AG10803 (cell line): ENCODE measurements around the gene ADARB2.
"Not testable (repeated sequence)": the region's sequence is repeated elsewhere in the genome, so short reads cannot be mapped to it uniquely, and the experiment has no call there.

Experiments used
- DNase-seq: peaks from one replicate; pipeline ENCODE4 v3.0.0; 2010; ENCODE audit warnings: low read depth
- H3K4me3 ChIP-seq: 2 replicates; pipeline ENCODE4 v1.5.1; 2011; ENCODE audit warnings: mild to moderate bottlenecking, low read length, control low read depth
- CTCF ChIP-seq: conservative IDR thresholded peaks from 2 replicates; pipeline ENCODE4 v1.5.1; 2011; ENCODE audit warnings: mild to moderate bottlenecking, low read length, control low read depth, inconsistent platforms

Gene ADARB2

GRCh38 chr10:1347962-1348772 lies 389.2 kb downstream of the ADARB2 start:
- DNase-seq = no peak
- no peak overlapping the region for H3K4me3 ChIP-seq
- no peak for TF ChIP-seq CTCF

- H3K4me3 ChIP-seq = no peak overlapping the region
- no peak for DNase-seq
- no peak for TF ChIP-seq CTCF
These were observed 389.8 kb downstream of the ADARB2 start for GRCh38 chr10:1347525-1347924.

- no peak for DNase-seq
- H3K4me3 ChIP-seq = no peak overlapping the region
- TF ChIP-seq CTCF = no peak
These were observed 391.1 kb downstream of the ADARB2 start for GRCh38 chr10:1346201-1346600.

GRCh38 chr10:1345368-1345767 lies 392.0 kb downstream of the ADARB2 start:
- no peak for DNase-seq
- no peak overlapping the region for H3K4me3 ChIP-seq
- TF ChIP-seq CTCF = no peak

GRCh38 chr10:1344846-1345245 lies 392.5 kb downstream of the ADARB2 start:
- H3K4me3 ChIP-seq = no peak overlapping the region
- TF ChIP-seq CTCF = no peak
- DNase-seq = no peak

GRCh38 chr10:1344408-1344807 lies 392.9 kb downstream of the ADARB2 start:
- DNase-seq = no peak
- H3K4me3 ChIP-seq = no peak overlapping the region
- no peak for TF ChIP-seq CTCF

- TF ChIP-seq CTCF = no peak
- no peak overlapping the region for H3K4me3 ChIP-seq
- DNase-seq = no peak
These were observed 394.1 kb downstream of the ADARB2 start for GRCh38 chr10:1343176-1343575.

GRCh38 chr10:1341052-1341451 lies 396.3 kb downstream of the ADARB2 start:
- H3K4me3 ChIP-seq, DNase-seq: not testable (repeated sequence)
